Gastrocnemius medialis (tissue), 4 donors: Measurements from ENCODE around the gene CENPH. TPM values are rescaled to one million over a fixed set of nuclear protein-coding genes. Genes with fewer than 3 reads are reported as not detected.

Experiments
- ATAC-seq, 2 donors: fragments of 150-250 bp; one replicate each; pipeline ENCODE4 v1.9.1; 2016
- DNase-seq, 2 donors: peaks; one replicate each; pipeline ENCODE4 v3.0.0-alpha.2; 2019
- H3K27ac ChIP-seq, 4 donors: fragments of 200-600 bp; sonication (generic); 1 replicate in 1 of 4; 2 replicates in 3 of 4; pipeline ENCODE4 v1.5.1; 2016 to 2018; ENCODE audit warnings: mild to moderate bottlenecking in 2 of 4, moderate library complexity in 1 of 4
- H3K27me3 ChIP-seq, 3 donors: fragments of 200-600 bp; sonication (generic) in 2 of 3; 1 replicate in 1 of 3; 2 replicates in 2 of 3; pipeline versions ENCODE4 v1.5.1 to v1.6.0; 2016 to 2019; ENCODE audit warnings: mild to moderate bottlenecking in 1 of 3, moderate library complexity in 1 of 3
- H3K36me3 ChIP-seq, 2 donors: fragments of 200-600 bp; sonication (generic) in 1 of 2; one replicate each; pipeline ENCODE4 v1.5.1; 2017 to 2018
- H3K4me1 ChIP-seq, 2 donors: fragments of 200-600 bp; sonication (generic) in 1 of 2; one replicate each; pipeline ENCODE4 v1.5.1; 2016 to 2017; ENCODE audit warnings: mild to moderate bottlenecking in 2 of 2
- H3K4me3 ChIP-seq, 4 donors: fragments of 200-600 bp; sonication (generic) in 3 of 4; 1 replicate in 1 of 4; 2 replicates in 3 of 4; pipeline ENCODE4 v1.5.1; 2016 to 2019; ENCODE audit warnings: mild to moderate bottlenecking in 2 of 4
- H3K9me3 ChIP-seq, 3 donors: fragments of 200-600 bp; sonication (generic) in 2 of 3; 1 replicate in 1 of 3; 2 replicates in 2 of 3; pipeline ENCODE4 v1.5.1; 2016 to 2019
- POLR2A ChIP-seq, 2 donors: fragments of 450-650 bp; IDR thresholded peaks; one replicate each; pipeline ENCODE4 v1.6.1; 2017; ENCODE audit warnings: antibody characterized with exemption in 2 of 2, mild to moderate bottlenecking in 2 of 2, moderate library complexity in 2 of 2
- in situ Hi-C, 4 donors: fragments of 200-750 bp; cut with MboI; loops; one replicate each; pipeline versions ENCODE4 v1.15.0 to v1.8.0; 2017; ENCODE audit warnings: low sequenced_read_pairs in 4 of 4
- intact Hi-C: fragments of 100-400 bp; cut with DNase I; formaldehyde crosslinking; loops from one replicate; pipeline ENCODE4 v1.15.1; 2023; ENCODE audit warnings: low total_unique reads
- total RNA-seq, 4 donors: library from RNA; depleted of rRNA; stranded (reverse); fragments of >200 nt; gene quantifications; one replicate each; pipeline versions ENCODE4 v1.1.0 to v1.2.3, GENCODE V29; 2016
- TF ChIP-seq, protein P1 (sequence below), 5 experiments: fragments of 450-650 bp in 3 of 5; fragments of 200-600 bp in 2 of 5; sonication (generic) in 2 of 5; IDR thresholded peaks in 4 of 5; conservative IDR thresholded peaks in 1 of 5; 1 replicate in 4 of 5; 2 replicates in 1 of 5; pipeline ENCODE4 v1.5.1; 2016 to 2019; ENCODE audit warnings: antibody characterized with exemption in 5 of 5, mild to moderate bottlenecking in 3 of 5, moderate library complexity in 3 of 5

CENPH gene
- total RNA-seq, 4 donors from 2014 or later, result 0.87 to 4.9 (median 1.8) TPM

DNA sequence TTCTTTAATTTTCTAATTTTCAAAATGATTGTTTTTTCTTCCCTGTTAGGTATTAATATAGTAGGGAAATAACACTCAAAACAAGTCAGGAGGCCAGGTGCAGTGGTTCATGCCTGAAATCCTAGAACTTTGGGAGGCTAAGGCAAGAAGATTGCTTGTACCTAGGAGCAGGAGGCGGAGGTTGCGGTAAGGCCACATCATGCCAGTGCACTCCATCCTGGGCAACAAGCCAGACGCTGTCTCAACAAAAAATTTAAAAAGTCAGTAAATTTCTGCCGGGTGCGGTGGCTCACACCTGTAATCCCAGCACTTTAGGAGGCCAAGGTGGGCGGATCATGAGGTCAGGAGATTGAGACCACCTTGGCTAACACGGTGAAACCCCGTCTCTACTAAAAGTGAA lies 35.1 kb downstream of the CENPH start:
- Histone ChIP-seq H3K36me3 (peaks cover 0 to 30% of the 10 kb centered on the region in 2 donors), H3K4me3 (no peak overlapping the region), H3K27me3 (no peaks in the 10 kb centered on the region), H3K27ac (no peak overlapping the region), H3K4me1 (no peaks in the 10 kb centered on the region), H3K9me3 (no peaks in the 10 kb centered on the region)
- in situ Hi-C loops, result no loop called here
- intact Hi-C loops, result no loop called here
- DNase-seq (no peak), ATAC-seq (no peak)
- TF ChIP-seq, protein P1, sequence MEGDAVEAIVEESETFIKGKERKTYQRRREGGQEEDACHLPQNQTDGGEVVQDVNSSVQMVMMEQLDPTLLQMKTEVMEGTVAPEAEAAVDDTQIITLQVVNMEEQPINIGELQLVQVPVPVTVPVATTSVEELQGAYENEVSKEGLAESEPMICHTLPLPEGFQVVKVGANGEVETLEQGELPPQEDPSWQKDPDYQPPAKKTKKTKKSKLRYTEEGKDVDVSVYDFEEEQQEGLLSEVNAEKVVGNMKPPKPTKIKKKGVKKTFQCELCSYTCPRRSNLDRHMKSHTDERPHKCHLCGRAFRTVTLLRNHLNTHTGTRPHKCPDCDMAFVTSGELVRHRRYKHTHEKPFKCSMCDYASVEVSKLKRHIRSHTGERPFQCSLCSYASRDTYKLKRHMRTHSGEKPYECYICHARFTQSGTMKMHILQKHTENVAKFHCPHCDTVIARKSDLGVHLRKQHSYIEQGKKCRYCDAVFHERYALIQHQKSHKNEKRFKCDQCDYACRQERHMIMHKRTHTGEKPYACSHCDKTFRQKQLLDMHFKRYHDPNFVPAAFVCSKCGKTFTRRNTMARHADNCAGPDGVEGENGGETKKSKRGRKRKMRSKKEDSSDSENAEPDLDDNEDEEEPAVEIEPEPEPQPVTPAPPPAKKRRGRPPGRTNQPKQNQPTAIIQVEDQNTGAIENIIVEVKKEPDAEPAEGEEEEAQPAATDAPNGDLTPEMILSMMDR (IDR thresholded peaks at IDR 0.05 in 4 of 5, conservative IDR thresholded peaks at IDR 0.05 in 1 of 5), result no peak
- TF ChIP-seq POLR2A (IDR thresholded peaks at IDR 0.05), result no peak

DNA sequence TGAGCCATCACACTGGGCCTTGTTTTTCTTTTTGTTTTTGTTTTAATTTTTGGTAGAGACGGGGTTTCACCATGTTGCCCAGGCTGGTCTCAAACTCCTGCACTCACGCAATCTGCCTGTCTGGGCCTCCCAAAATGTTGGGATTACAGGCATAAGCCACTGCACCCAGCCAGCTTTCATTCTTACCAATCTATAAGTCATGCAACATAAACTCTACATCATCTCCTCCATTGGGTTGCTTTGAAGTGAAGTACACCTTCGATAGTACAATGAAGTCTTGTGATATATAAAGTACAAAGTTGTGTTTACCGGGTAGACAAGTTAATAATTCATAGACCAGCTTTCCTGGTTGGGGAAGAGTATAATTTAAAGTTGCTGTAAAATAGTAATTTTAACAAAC lies 36.5 kb downstream of the CENPH start:
- Histone ChIP-seq H3K27me3 (no peaks in the 10 kb centered on the region), H3K9me3 (no peaks in the 10 kb centered on the region), H3K4me1 (no peaks in the 10 kb centered on the region), H3K4me3 (no peak overlapping the region), H3K27ac (no peak overlapping the region), H3K36me3 (peaks cover 0 to 39% of the 10 kb centered on the region in 2 donors)
- ATAC-seq (no peak), DNase-seq (no peak)
- in situ Hi-C loops (no loop called here), intact Hi-C loops (no loop called here)
- TF ChIP-seq POLR2A (IDR thresholded peaks at IDR 0.05), result no peak
- TF ChIP-seq, protein P1 (IDR thresholded peaks at IDR 0.05 in 4 of 5, conservative IDR thresholded peaks at IDR 0.05 in 1 of 5), result no peak

DNA sequence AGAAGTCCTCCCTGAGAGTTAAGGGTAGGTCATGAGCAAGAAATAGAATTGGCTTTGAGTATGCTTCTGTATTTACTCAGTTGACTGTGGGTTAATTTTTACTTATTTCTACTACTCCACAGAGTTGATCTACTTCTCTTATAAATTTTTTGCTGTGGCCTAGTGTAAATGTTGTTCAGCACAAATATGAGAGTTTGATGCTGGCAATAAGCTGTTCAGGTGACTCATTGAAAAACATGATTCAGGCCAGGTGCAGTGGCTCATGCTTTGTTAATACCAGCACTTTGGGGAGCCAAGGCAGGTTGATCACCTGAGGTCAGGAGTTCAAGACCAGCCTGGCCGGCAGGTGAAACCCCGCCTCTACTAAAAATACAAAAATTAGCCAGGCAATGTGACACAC lies 40.8 kb downstream of the CENPH start:
- Histone ChIP-seq H3K4me1 (peaks cover 5 to 10% of the 10 kb centered on the region in 2 donors), H3K4me3 (no peak overlapping the region), H3K36me3 (peaks cover 0 to 36% of the 10 kb centered on the region in 2 donors), H3K27ac (no peak overlapping the region), H3K9me3 (no peaks in the 10 kb centered on the region), H3K27me3 (no peaks in the 10 kb centered on the region)
- in situ Hi-C loops, result loop anchor here in 1 of 4 donors (10.0 kb wide), 1 partner anchor 105 kb away; the partner anchor contains the start of gene CCDC125
- intact Hi-C loops, result loop anchor here (1.0 to 5.0 kb wide), 3 partner anchors 9 to 138 kb away; partner anchors contain the start of genes CENPH and SLC30A5
- ATAC-seq, result no peak
- TF ChIP-seq, protein P1 (IDR thresholded peaks at IDR 0.05 in 4 of 5, conservative IDR thresholded peaks at IDR 0.05 in 1 of 5), result no peak
- no peak for TF ChIP-seq POLR2A (IDR thresholded peaks at IDR 0.05)
- DNase-seq, result no peak

DNA sequence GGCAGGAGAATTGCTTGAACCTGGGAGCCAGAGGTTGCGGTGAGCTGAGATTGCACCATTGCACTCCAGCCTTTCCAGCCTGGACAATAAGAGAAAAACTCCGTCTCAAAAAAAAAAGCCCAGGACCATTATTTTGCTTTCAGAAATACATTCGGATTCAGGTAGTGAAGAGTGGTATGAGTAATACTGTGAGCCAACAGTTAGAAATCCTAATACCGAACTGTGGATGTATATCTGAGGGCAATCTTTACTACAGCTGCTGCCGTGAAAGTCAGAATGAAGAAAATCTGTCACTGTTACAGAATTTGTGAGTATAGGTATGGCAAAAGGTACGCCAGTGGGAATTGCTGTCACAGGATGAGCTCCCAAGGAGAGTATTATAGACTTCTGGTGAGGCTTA lies 41.9 kb downstream of the CENPH start:
- Histone ChIP-seq H3K4me3 (no peak overlapping the region), H3K4me1 (peaks cover 16 to 21% of the 10 kb centered on the region in 2 donors), H3K9me3 (no peaks in the 10 kb centered on the region), H3K36me3 (peaks cover 0 to 36% of the 10 kb centered on the region in 2 donors), H3K27me3 (no peaks in the 10 kb centered on the region), H3K27ac (no peak overlapping the region)
- in situ Hi-C loops, result loop anchor here in 1 of 4 donors (10.0 kb wide), 1 partner anchor 104 kb away; the partner anchor contains the start of gene CCDC125
- no peak for TF ChIP-seq POLR2A (IDR thresholded peaks at IDR 0.05)
- TF ChIP-seq, protein P1 (IDR thresholded peaks at IDR 0.05 in 4 of 5, conservative IDR thresholded peaks at IDR 0.05 in 1 of 5), result no peak
- ATAC-seq, result no peak
- intact Hi-C loops, result loop anchor here (5.0 kb wide), 2 partner anchors 44 to 139 kb away; partner anchors contain the start of genes CENPH and SLC30A5
- no peak for DNase-seq
